Testis (tissue), 3 donors: Measurements from ENCODE around the gene PBX2. TPM values are rescaled to one million over a fixed set of nuclear protein-coding genes. Genes with fewer than 3 reads are reported as not detected.

Source experiments
- DNase-seq: peaks from one replicate; pipeline ENCODE4 v3.0.0-alpha.2; 2019
- H3K27ac ChIP-seq, 2 donors: fragments of 200-600 bp; sonication (generic); one replicate each; pipeline ENCODE4 v1.5.1; 2019
- H3K27me3 ChIP-seq: fragments of 200-600 bp; sonication (generic); one replicate; pipeline ENCODE4 v1.5.1; 2019
- H3K36me3 ChIP-seq: fragments of 200-600 bp; sonication (generic); one replicate; pipeline ENCODE4 v1.5.1; 2017; ENCODE audit warnings: low read depth; ENCODE audit errors: missing control alignments
- H3K4me1 ChIP-seq: fragments of 200-600 bp; sonication (generic); one replicate; pipeline ENCODE4 v1.5.1; 2019
- H3K4me3 ChIP-seq, 2 donors: fragments of 200-600 bp; sonication (generic); one replicate each; pipeline ENCODE4 v1.5.1; 2017 to 2019
- H3K9me3 ChIP-seq: fragments of 200-600 bp; sonication (generic); one replicate; pipeline ENCODE4 v1.5.1; 2017
- CTCF ChIP-seq, 3 experiments: fragments of 450-650 bp in 2 of 3; fragments of 200-600 bp in 1 of 3; sonication (generic) in 1 of 3; IDR thresholded peaks; one replicate each; pipeline ENCODE4 v1.5.1; 2016 to 2019; ENCODE audit warnings: antibody characterized with exemption in 3 of 3, mild to moderate bottlenecking in 2 of 3, moderate library complexity in 1 of 3
- POLR2A ChIP-seq: fragments of 450-650 bp; IDR thresholded peaks from one replicate; pipeline ENCODE4 v1.6.1; 2017; ENCODE audit warnings: antibody characterized with exemption, mild to moderate bottlenecking, moderate library complexity
- WGBS, 2 donors: methylation state at CpG; one replicate each; pipeline ENCODE4 v1.1.5; 2018; 5-methylcytosine and 5-hydroxymethylcytosine counted together
- intact Hi-C: fragments of 100-400 bp; cut with DNase I; formaldehyde crosslinking; loops from one replicate; pipeline ENCODE4 v1.15.1; 2023; ENCODE audit warnings: low total_unique reads
- polyA plus RNA-seq: library from polyadenylated mRNA; stranded (reverse); fragments of 350-450 nt; fragmentation: Illumina TruSeq; extraction: RNeasy Lipid Tissue Mini Kit (QIAGEN cat#74804); gene quantifications from one replicate; pipeline ENCODE4 v1.2.3, GENCODE V29; 2014; ENCODE audit warnings: low read depth, low replicate concordance; ENCODE audit not compliant: insufficient read depth
- total RNA-seq, 2 donors: library from RNA; depleted of rRNA; stranded (reverse); fragments of >200 nt; gene quantifications; one replicate each; pipeline ENCODE4 v1.2.3, GENCODE V29; 2016

PBX2 gene
- total and polyA plus RNA-seq, 3 donors from 2014 or later, result 65.0 to 111 (median 97.9) TPM

GRCh38 chr6:32191696-32192607 lies 1.9 kb upstream of the PBX2 start:
- TF ChIP-seq CTCF (IDR thresholded peaks at IDR 0.05) (no peak), POLR2A (no peak)
- H3K27me3 ChIP-seq, result no peaks in the 10 kb centered on the region
- peak overlapping the region; percentile 81 to 99 for H3K27ac ChIP-seq
- no peak for DNase-seq
- no peaks in the 10 kb centered on the region for H3K36me3 ChIP-seq
- H3K4me1 ChIP-seq, result peaks cover 35% of the 10 kb centered on the region
- no peaks in the 10 kb centered on the region for H3K9me3 ChIP-seq
- H3K4me3 ChIP-seq, result no peak overlapping the region
- WGBS, 2 donors, result 72 to 74% methylated on average over 12 to 15 of the region's 15 CpGs
- intact Hi-C loops, result no loop called here

GRCh38 chr6:32190911-32191677 lies 1.1 kb upstream of the PBX2 start:
- DNase-seq, result no peak
- no peak for TF ChIP-seq CTCF (IDR thresholded peaks at IDR 0.05)
- Histone ChIP-seq H3K36me3 (no peaks in the 10 kb centered on the region), H3K9me3 (no peaks in the 10 kb centered on the region), H3K4me3 (peak overlapping the region; percentile 73 to 93), H3K4me1 (peaks cover 34% of the 10 kb centered on the region), H3K27ac (peak overlapping the region; percentile 98 to 99), H3K27me3 (no peaks in the 10 kb centered on the region)
- 77 to 81% methylated on average over 7 to 8 of the region's 8 CpGs for WGBS, 2 donors
- intact Hi-C loops, result no loop called here

- Histone ChIP-seq H3K27ac (peak overlapping the region; percentile 98 to 99), H3K9me3 (no peaks in the 10 kb centered on the region), H3K4me1 (peaks cover 35% of the 10 kb centered on the region), H3K27me3 (no peaks in the 10 kb centered on the region), H3K36me3 (no peaks in the 10 kb centered on the region), H3K4me3 (peak overlapping the region; percentile 73 to 93)
- WGBS, 2 donors, result 0% methylated on average over 10 of the region's 23 CpGs; no CpG with 5 or more reads in 1 of the 2 donors
- intact Hi-C loops, result no loop called here
- DNase-seq, result no peak
- no peak for TF ChIP-seq CTCF (IDR thresholded peaks at IDR 0.05)
- TF ChIP-seq POLR2A, result no peak
Measured at GRCh38 chr6:32189742-32190053, 304 bp downstream of the PBX2 start.

- no peak for DNase-seq
- intact Hi-C loops, result no loop called here
- Histone ChIP-seq H3K36me3 (no peaks in the 10 kb centered on the region), H3K4me3 (peak overlapping the region; percentile 73 to 93), H3K27me3 (no peaks in the 10 kb centered on the region), H3K4me1 (peaks cover 32% of the 10 kb centered on the region), H3K27ac (peak overlapping the region; percentile 98 to 99), H3K9me3 (no peaks in the 10 kb centered on the region)
- 3 to 4% methylated on average over 10 of the region's 10 CpGs for WGBS, 2 donors
- TF ChIP-seq POLR2A, result no peak
- TF ChIP-seq CTCF (IDR thresholded peaks at IDR 0.05), result no peak
Measured at GRCh38 chr6:32189069-32189741, 797 bp downstream of the PBX2 start.
